HG02970 (cell line): ENCODE measurements around the gene ARTN.

Source experiments
- ATAC-seq: cut with Tn5 transposase; IDR thresholded peaks from one replicate; pipeline ENCODE4 v1.9.1; 2021; ENCODE audit warnings: mild to moderate bottlenecking, moderate library complexity, moderate number of reproducible peaks; ENCODE audit not compliant: unreplicated experiment, low FRiP score

ARTN gene

DNA sequence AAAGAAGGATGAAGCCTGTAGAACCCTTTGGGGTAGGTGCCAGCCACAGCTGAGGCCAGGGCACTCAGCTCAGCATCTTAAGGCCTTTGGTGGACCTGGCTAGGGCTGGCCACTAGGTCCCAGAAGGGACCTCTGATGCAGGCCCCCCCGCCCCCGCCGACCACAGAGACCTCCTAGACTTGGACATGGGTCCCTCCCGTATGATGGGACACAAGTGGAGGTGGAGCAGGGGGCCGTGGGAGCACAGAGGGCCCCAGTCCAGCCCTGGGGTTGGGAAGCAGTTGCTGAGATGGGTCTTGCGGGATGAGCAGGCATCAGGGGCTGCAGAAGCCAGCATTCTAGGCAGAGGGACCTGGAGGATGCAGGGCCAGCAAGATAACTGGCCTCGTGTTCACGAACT is 48.6 kb downstream of the ARTN start:
- no peak for ATAC-seq

GRCh38 chr1:43982808-43983207 is 49.2 kb downstream of the ARTN start:
- no peak for ATAC-seq

GRCh38 chr1:43983253-43983899 is 49.8 kb downstream of the ARTN start:
- ATAC-seq = no peak

- ATAC-seq = no peak
Observed at GRCh38 chr1:43984855-43985254, 51.3 kb downstream of the ARTN start.

DNA sequence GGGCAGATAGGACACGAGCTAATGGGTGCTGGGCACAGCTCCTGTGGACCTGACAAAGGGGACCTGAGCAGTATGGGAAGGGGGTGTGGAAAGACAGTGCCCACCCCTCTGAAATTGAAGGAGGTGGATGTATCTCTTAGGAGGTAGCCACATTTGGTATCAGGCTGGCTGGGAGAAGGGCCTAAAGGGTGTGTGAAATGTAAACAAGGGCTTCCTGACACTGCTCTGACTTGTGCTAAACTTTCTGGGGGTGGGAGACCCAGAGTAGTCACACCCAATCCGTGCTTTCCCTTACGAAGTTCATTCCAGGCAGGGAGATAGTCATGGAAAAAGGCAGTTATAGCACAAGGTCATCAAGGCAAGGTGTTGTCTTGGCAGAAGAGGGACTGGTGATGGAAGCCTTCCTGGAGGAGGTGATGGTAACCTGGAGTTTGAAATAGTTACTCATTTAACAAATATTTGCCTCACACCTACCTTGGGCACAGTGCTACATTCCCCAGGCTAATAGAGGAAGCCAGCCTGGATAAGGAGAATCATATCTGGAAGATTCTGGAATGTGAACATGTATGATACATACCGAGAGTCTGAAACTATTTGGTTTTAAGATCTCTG is 52.5 kb downstream of the ARTN start:
- ATAC-seq = no peak

- no peak for ATAC-seq
Observed at GRCh38 chr1:43986712-43987111, 53.1 kb downstream of the ARTN start.
